ENCODE results near the gene GRM7. TPM values are rescaled to one million over a fixed set of nuclear protein-coding genes. Genes with fewer than 3 reads are reported as not detected.
A peak's percentile ranks its signal among the peaks of the same experiment; 100 is the strongest.

GRM7 gene
- total and polyA plus RNA-seq, 2 experiments from 2014 or later: 1.7 to 2.7 TPM

DNA sequence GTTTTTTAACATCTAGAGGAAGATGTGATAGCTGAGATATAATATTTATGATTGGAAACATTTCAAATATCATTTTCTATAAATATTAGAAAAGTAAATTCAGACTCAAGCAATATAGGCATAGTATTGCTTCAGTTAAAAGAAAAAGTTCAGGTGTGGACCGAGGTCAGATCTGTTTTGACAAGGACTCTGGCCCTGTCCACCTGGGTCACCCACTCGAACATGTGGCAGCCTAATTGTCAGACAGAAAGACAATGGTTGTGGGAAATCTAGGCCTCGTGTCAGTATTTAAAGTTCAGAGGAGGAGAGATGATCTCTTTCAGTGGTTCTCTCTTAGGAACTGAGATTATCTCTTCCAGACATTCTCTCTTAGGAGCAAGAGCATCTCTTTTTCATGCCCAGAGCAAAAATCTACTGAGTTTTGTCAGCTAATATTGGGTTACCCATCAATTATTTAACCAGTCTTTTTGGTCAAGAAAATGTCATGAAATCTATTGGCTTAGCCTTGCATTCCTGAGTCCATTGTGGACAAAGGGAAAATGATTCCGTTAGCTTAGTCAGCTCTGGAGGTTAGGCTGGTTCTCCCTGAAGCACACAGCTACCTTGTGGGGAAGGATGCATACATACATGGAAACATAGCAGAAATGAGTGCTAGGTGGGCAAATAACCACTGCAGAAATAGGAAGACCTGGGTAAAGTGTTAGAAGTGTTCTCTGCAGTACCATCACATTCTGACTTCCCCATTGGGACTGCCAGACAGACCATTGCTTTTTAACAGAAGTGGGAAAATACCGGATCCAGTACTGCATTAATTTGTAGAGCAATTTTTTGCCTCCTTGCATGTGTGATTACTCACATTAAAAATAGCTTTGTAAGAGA lies 343.3 kb downstream of the GRM7 start:
- Histone ChIP-seq H3K4me2 (no peak overlapping the region), H3K4me3 (no peak overlapping the region), H4K20me1 (ENCODE audit: insufficient read depth, poor library complexity, severe bottlenecking) (no peaks in the 10 kb centered on the region), H3K27me3 (no peaks in the 10 kb centered on the region), H3K36me3 (replicated peaks; ENCODE audit: insufficient read depth, low read depth) (no peaks in the 10 kb centered on the region), H3K27ac (no peak overlapping the region), H3K79me2 (no peaks in the 10 kb centered on the region), H3K4me1 (ENCODE audit: insufficient read depth) (no peaks in the 10 kb centered on the region), H2AFZ (no peak overlapping the region), H3K9me3 (ENCODE audit: low read depth) (no peaks in the 10 kb centered on the region), H3K9me2 (replicated peaks; ENCODE audit: insufficient read depth) (no peaks in the 10 kb centered on the region)
- TF ChIP-seq EZH2phosphoT487 (IDR thresholded peaks at IDR 0.05; ENCODE audit: low read depth, severe bottlenecking, unreplicated experiment): no peak
- no peak for TF ChIP-seq EZH2 (IDR thresholded peaks at IDR 0.05; ENCODE audit: borderline replicate concordance)
- TF ChIP-seq, protein P1, sequence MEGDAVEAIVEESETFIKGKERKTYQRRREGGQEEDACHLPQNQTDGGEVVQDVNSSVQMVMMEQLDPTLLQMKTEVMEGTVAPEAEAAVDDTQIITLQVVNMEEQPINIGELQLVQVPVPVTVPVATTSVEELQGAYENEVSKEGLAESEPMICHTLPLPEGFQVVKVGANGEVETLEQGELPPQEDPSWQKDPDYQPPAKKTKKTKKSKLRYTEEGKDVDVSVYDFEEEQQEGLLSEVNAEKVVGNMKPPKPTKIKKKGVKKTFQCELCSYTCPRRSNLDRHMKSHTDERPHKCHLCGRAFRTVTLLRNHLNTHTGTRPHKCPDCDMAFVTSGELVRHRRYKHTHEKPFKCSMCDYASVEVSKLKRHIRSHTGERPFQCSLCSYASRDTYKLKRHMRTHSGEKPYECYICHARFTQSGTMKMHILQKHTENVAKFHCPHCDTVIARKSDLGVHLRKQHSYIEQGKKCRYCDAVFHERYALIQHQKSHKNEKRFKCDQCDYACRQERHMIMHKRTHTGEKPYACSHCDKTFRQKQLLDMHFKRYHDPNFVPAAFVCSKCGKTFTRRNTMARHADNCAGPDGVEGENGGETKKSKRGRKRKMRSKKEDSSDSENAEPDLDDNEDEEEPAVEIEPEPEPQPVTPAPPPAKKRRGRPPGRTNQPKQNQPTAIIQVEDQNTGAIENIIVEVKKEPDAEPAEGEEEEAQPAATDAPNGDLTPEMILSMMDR (IDR thresholded peaks at IDR 0.05; ENCODE audit: poor library complexity): no peak
- WGBS (ENCODE audit: low lambda C conversion rate, missing lambda C conversion rate): 84% methylated on average over 5 of the region's 5 CpGs
- no peak for DNase-seq (ENCODE audit: low spot score)

DNA sequence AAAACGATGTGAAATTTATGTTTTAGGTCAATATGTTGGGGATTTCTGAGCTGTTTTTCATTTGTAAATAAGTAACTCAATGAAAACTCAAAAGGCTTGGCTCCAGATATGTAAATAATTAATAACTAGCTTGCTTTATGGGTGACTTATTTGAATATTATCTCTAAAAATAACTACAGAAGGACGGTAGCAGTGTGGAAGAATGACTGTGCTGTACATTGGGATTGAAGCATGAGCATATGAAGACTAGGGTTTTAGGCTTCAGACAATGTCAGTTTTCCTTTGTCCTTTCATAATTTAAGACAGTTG lies 343.9 kb downstream of the GRM7 start:
- Histone ChIP-seq H2AFZ (no peak overlapping the region), H3K27me3 (no peaks in the 10 kb centered on the region), H3K9me3 (ENCODE audit: low read depth) (no peaks in the 10 kb centered on the region), H3K79me2 (no peaks in the 10 kb centered on the region), H3K36me3 (replicated peaks; ENCODE audit: insufficient read depth, low read depth) (no peaks in the 10 kb centered on the region), H3K4me2 (no peak overlapping the region), H3K27ac (no peak overlapping the region), H4K20me1 (ENCODE audit: insufficient read depth, poor library complexity, severe bottlenecking) (no peaks in the 10 kb centered on the region), H3K4me3 (no peak overlapping the region), H3K9me2 (replicated peaks; ENCODE audit: insufficient read depth) (no peaks in the 10 kb centered on the region), H3K4me1 (ENCODE audit: insufficient read depth) (no peaks in the 10 kb centered on the region)
- WGBS (ENCODE audit: low lambda C conversion rate, missing lambda C conversion rate): 70% methylated on average over 2 of the region's 2 CpGs
- TF ChIP-seq EZH2 (IDR thresholded peaks at IDR 0.05; ENCODE audit: borderline replicate concordance) (no peak), EZH2phosphoT487 (IDR thresholded peaks at IDR 0.05; ENCODE audit: low read depth, severe bottlenecking, unreplicated experiment) (no peak)
- TF ChIP-seq, protein P1 (IDR thresholded peaks at IDR 0.05; ENCODE audit: poor library complexity): no peak
- DNase-seq (ENCODE audit: low spot score): no peak

DNA sequence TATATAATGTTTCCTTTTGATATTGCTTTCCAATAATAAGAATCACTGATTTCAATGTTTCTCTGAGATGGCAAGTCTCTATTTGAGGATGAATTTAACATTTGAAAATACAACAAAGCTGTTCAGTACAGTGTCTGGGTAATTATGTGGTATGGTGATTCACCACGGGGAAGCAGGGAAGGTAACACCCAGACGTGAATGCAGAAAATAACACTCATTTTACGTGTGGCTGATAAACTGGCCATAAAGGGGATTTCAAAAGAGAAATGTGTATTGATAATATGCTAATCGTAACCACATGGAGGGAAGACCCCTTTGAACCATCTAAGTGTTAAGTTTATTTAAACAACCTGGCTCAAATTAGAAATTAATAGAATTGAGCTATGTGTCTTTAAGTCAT lies 344.6 kb downstream of the GRM7 start:
- DNase-seq (ENCODE audit: low spot score): no peak
- Histone ChIP-seq H3K27ac (no peak overlapping the region), H3K4me3 (no peak overlapping the region), H3K4me1 (ENCODE audit: insufficient read depth) (no peaks in the 10 kb centered on the region), H3K9me2 (replicated peaks; ENCODE audit: insufficient read depth) (no peaks in the 10 kb centered on the region), H3K36me3 (replicated peaks; ENCODE audit: insufficient read depth, low read depth) (no peaks in the 10 kb centered on the region), H3K79me2 (no peaks in the 10 kb centered on the region), H4K20me1 (ENCODE audit: insufficient read depth, poor library complexity, severe bottlenecking) (no peaks in the 10 kb centered on the region), H2AFZ (no peak overlapping the region), H3K27me3 (no peaks in the 10 kb centered on the region), H3K4me2 (peak overlapping the region; percentile 25), H3K9me3 (ENCODE audit: low read depth) (no peaks in the 10 kb centered on the region)
- 57% methylated on average over 4 of the region's 4 CpGs for WGBS (ENCODE audit: low lambda C conversion rate, missing lambda C conversion rate)
- TF ChIP-seq, protein P1 (IDR thresholded peaks at IDR 0.05; ENCODE audit: poor library complexity): no peak
- TF ChIP-seq EZH2phosphoT487 (IDR thresholded peaks at IDR 0.05; ENCODE audit: low read depth, severe bottlenecking, unreplicated experiment): no peak
- TF ChIP-seq EZH2 (IDR thresholded peaks at IDR 0.05; ENCODE audit: borderline replicate concordance): no peak
